Stomach (tissue), 4 donors: Measurements from ENCODE around the gene MAST4.

Experiments used
- CTCF ChIP-seq, 7 experiments: fragments of 450-650 bp in 4 of 7; fragments of 200-600 bp in 3 of 7; sonication (generic) in 3 of 7; IDR thresholded peaks; one replicate each; pipeline ENCODE4 v1.5.1; 2016 to 2019; ENCODE audit warnings: antibody characterized with exemption in 7 of 7, control low read depth in 2 of 7, mild to moderate bottlenecking in 1 of 7
- POLR2A ChIP-seq, 4 donors: fragments of 450-650 bp; IDR thresholded peaks; one replicate each; pipeline ENCODE4 v1.6.1; 2016; ENCODE audit warnings: antibody characterized with exemption in 4 of 4, control low read depth in 2 of 4, mild to moderate bottlenecking in 1 of 4, moderate library complexity in 1 of 4

GRCh38 chr5:66674802-66675201 lies 78.6 kb downstream of the MAST4 start:
- TF ChIP-seq CTCF (IDR thresholded peaks at IDR 0.05), result no peak
- no peak for TF ChIP-seq POLR2A (IDR thresholded peaks at IDR 0.05)
